ENCODE measurements around the gene NME8.

DNA sequence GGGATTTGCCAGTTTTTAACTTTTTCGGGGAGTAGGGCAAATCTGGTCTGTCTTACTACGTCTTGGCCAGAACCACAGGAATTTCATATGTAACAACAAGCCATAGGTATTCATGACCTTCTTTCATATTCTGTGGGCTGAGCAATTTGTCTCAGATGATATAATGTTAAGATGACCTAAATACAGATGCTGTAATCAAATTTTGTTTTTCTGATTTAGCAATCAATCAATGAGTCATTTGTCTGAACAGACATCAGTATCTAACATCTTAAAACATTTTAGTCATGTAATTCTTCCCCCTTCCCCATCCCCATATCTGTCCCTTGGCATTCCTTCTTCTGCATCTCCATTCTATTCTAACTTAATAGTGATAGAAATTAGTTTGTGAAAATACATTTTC is 24.8 kb upstream of the NME8 start:
- TF ChIP-seq POLR2A (IDR thresholded peaks at IDR 0.05) (no peak), CTCF (IDR thresholded peaks at IDR 0.05) (no peak), EP300 (IDR thresholded peaks at IDR 0.05) (no peak)

Measured in ovary (tissue), 3 donors.